ENCODE results near the gene SUGP2. TPM values are rescaled to one million over a fixed set of nuclear protein-coding genes. Genes with fewer than 3 reads are reported as not detected.

The SUGP2 gene
- total RNA-seq, 1 experiment from 2014 or later = 112 TPM

GRCh38 chr19:18999896-19000620, 33.3 kb downstream of the SUGP2 start:
- ChIA-PET CTCF (interaction anchor here (0.5 kb wide), 1 partner anchor 120 kb away, joined by 11 read pairs; no protein-coding TSS in a partner anchor), POLR2A (no interaction called here)
- no peaks in the 10 kb centered on the region for H3K9me3 ChIP-seq (ENCODE audit: control insufficient read depth, insufficient read depth, low read depth, low read length)
- intact Hi-C loops (cut with micrococcal nuclease; ENCODE audit: unreplicated experiment) (no loop called here), in situ Hi-C loops (cut with HindIII; ENCODE audit: low pct_unique_long_range_greater_than_20kb, low sequenced_read_pairs) (no loop called here)
- H3K36me3 ChIP-seq (ENCODE audit: control insufficient read depth, insufficient read depth, low read length) = peaks cover 7% of the 10 kb centered on the region
- ATAC-seq (peak; percentile 54), DNase-seq (ENCODE audit: low read depth, low spot score) (no peak)
- H3K4me3 ChIP-seq (ENCODE audit: low read depth in 2 of 2, low read length in 2 of 2) = no peak overlapping the region
- H3K27me3 ChIP-seq (ENCODE audit: control insufficient read depth, insufficient read depth, low read length) = no peaks in the 10 kb centered on the region
- H3K4me1 ChIP-seq (ENCODE audit: control insufficient read depth, insufficient read depth, low read length) = no peaks in the 10 kb centered on the region
- no TSS peak for BruUV-seq (replicated peaks)
- no peak overlapping the region for H3K27ac ChIP-seq (ENCODE audit: low read length)
- TF ChIP-seq SIN3A (IDR thresholded peaks at IDR 0.05; ENCODE audit: borderline replicate concordance, insufficient read depth, low read depth, low read length) (no peak), REST (IDR thresholded peaks at IDR 0.05; ENCODE audit: insufficient read depth in 1 of 2, low read depth in 2 of 2, low read length in 1 of 2) (no peak), POLR2AphosphoS5 (IDR thresholded peaks at IDR 0.05; ENCODE audit: low read depth, low read length) (no peak), CTCF (IDR thresholded peaks at IDR 0.05) (no peak), TCF7L2 (IDR thresholded peaks at IDR 0.05; ENCODE audit: low read depth, low read length) (no peak)

- Histone ChIP-seq H3K4me1 (ENCODE audit: control insufficient read depth, insufficient read depth, low read length) (no peaks in the 10 kb centered on the region), H3K27me3 (ENCODE audit: control insufficient read depth, insufficient read depth, low read length) (no peaks in the 10 kb centered on the region), H3K4me3 (ENCODE audit: low read depth in 2 of 2, low read length in 2 of 2) (no peak overlapping the region), H3K9me3 (ENCODE audit: control insufficient read depth, insufficient read depth, low read depth, low read length) (no peaks in the 10 kb centered on the region), H3K27ac (ENCODE audit: low read length) (no peak overlapping the region), H3K36me3 (ENCODE audit: control insufficient read depth, insufficient read depth, low read length) (peaks cover 2% of the 10 kb centered on the region)
- intact Hi-C loops (cut with micrococcal nuclease; ENCODE audit: unreplicated experiment) (no loop called here), in situ Hi-C loops (cut with HindIII; ENCODE audit: low pct_unique_long_range_greater_than_20kb, low sequenced_read_pairs) (no loop called here)
- POLR2A ChIA-PET = no interaction called here
- TF ChIP-seq REST (IDR thresholded peaks at IDR 0.05; ENCODE audit: insufficient read depth in 1 of 2, low read depth in 2 of 2, low read length in 1 of 2) = no peak
- TF ChIP-seq SIN3A (IDR thresholded peaks at IDR 0.05; ENCODE audit: borderline replicate concordance, insufficient read depth, low read depth, low read length) = no peak
- TF ChIP-seq CTCF (IDR thresholded peaks at IDR 0.05) = no peak
- TF ChIP-seq TCF7L2 (IDR thresholded peaks at IDR 0.05; ENCODE audit: low read depth, low read length) = no peak
- TF ChIP-seq POLR2AphosphoS5 (IDR thresholded peaks at IDR 0.05; ENCODE audit: low read depth, low read length) = no peak
- CTCF ChIA-PET = no interaction called here
- no peak for DNase-seq (ENCODE audit: low read depth, low spot score)
- BruUV-seq (replicated peaks) = no TSS peak
- peak; percentile 22; the same call in 1 of the 2 replicates for ATAC-seq
Measured at GRCh38 chr19:18999016-18999758, 34.1 kb downstream of the SUGP2 start.
